ENCODE measurements around the gene SAMD5. TPM values are rescaled to one million over a fixed set of nuclear protein-coding genes. Genes with fewer than 3 reads are reported as not detected.

The SAMD5 gene
- total RNA-seq, 1 experiment from 2014 or later: 0.23 TPM

DNA sequence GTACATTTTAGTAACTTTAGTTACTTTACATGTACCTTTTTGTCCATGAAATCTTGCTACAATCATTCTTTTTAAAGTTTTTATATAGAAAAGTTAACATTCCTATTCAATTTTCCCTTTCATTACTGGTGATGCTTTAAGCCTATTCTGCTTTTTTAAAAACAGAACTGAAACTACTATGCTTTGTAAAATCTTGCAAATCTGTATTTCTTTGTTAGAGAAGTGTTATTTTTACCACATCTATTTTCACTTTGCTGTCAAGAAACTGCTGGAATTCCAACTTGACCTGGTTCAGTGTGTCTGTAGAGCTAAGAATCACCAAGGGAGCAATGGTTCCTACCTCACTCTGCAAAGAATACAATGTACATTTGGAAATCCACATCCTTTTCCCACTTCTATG is 21.8 kb upstream of the SAMD5 start:
- Histone ChIP-seq H3K27ac (ENCODE audit: low read length) (no peak overlapping the region), H3K36me3 (ENCODE audit: control insufficient read depth, insufficient read depth, low read length) (no peaks in the 10 kb centered on the region), H3K27me3 (ENCODE audit: control insufficient read depth, insufficient read depth, low read length) (peaks cover 5% of the 10 kb centered on the region; the same call in 1 of the 2 replicates), H3K9me3 (ENCODE audit: control insufficient read depth, insufficient read depth, low read depth, low read length) (no peaks in the 10 kb centered on the region), H3K4me1 (ENCODE audit: control insufficient read depth, insufficient read depth, low read length) (no peaks in the 10 kb centered on the region), H3K4me3 (ENCODE audit: low read depth in 2 of 2, low read length in 2 of 2) (no peak overlapping the region)
- TF ChIP-seq TCF7L2 (IDR thresholded peaks at IDR 0.05; ENCODE audit: low read depth, low read length) (no peak), SIN3A (IDR thresholded peaks at IDR 0.05; ENCODE audit: borderline replicate concordance, insufficient read depth, low read depth, low read length) (no peak), POLR2AphosphoS5 (IDR thresholded peaks at IDR 0.05; ENCODE audit: low read depth, low read length) (no peak)
- TF ChIP-seq, protein P1, sequence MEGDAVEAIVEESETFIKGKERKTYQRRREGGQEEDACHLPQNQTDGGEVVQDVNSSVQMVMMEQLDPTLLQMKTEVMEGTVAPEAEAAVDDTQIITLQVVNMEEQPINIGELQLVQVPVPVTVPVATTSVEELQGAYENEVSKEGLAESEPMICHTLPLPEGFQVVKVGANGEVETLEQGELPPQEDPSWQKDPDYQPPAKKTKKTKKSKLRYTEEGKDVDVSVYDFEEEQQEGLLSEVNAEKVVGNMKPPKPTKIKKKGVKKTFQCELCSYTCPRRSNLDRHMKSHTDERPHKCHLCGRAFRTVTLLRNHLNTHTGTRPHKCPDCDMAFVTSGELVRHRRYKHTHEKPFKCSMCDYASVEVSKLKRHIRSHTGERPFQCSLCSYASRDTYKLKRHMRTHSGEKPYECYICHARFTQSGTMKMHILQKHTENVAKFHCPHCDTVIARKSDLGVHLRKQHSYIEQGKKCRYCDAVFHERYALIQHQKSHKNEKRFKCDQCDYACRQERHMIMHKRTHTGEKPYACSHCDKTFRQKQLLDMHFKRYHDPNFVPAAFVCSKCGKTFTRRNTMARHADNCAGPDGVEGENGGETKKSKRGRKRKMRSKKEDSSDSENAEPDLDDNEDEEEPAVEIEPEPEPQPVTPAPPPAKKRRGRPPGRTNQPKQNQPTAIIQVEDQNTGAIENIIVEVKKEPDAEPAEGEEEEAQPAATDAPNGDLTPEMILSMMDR (IDR thresholded peaks at IDR 0.05): no peak
- TF ChIP-seq, protein P2, sequence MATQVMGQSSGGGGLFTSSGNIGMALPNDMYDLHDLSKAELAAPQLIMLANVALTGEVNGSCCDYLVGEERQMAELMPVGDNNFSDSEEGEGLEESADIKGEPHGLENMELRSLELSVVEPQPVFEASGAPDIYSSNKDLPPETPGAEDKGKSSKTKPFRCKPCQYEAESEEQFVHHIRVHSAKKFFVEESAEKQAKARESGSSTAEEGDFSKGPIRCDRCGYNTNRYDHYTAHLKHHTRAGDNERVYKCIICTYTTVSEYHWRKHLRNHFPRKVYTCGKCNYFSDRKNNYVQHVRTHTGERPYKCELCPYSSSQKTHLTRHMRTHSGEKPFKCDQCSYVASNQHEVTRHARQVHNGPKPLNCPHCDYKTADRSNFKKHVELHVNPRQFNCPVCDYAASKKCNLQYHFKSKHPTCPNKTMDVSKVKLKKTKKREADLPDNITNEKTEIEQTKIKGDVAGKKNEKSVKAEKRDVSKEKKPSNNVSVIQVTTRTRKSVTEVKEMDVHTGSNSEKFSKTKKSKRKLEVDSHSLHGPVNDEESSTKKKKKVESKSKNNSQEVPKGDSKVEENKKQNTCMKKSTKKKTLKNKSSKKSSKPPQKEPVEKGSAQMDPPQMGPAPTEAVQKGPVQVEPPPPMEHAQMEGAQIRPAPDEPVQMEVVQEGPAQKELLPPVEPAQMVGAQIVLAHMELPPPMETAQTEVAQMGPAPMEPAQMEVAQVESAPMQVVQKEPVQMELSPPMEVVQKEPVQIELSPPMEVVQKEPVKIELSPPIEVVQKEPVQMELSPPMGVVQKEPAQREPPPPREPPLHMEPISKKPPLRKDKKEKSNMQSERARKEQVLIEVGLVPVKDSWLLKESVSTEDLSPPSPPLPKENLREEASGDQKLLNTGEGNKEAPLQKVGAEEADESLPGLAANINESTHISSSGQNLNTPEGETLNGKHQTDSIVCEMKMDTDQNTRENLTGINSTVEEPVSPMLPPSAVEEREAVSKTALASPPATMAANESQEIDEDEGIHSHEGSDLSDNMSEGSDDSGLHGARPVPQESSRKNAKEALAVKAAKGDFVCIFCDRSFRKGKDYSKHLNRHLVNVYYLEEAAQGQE (IDR thresholded peaks at IDR 0.05; ENCODE audit: insufficient read depth in 1 of 2, low read depth in 2 of 2, low read length in 1 of 2): no peak
- DNase-seq (ENCODE audit: low read depth, low spot score) (no peak), ATAC-seq (no peak)
- in situ Hi-C loops (cut with HindIII; ENCODE audit: low pct_unique_long_range_greater_than_20kb, low sequenced_read_pairs) (no loop called here), intact Hi-C loops (cut with micrococcal nuclease; ENCODE audit: unreplicated experiment) (no loop called here)
- POLR2A ChIA-PET: no interaction called here
- BruUV-seq (replicated peaks): no TSS peak
- CTCF ChIA-PET: no interaction called here

DNA sequence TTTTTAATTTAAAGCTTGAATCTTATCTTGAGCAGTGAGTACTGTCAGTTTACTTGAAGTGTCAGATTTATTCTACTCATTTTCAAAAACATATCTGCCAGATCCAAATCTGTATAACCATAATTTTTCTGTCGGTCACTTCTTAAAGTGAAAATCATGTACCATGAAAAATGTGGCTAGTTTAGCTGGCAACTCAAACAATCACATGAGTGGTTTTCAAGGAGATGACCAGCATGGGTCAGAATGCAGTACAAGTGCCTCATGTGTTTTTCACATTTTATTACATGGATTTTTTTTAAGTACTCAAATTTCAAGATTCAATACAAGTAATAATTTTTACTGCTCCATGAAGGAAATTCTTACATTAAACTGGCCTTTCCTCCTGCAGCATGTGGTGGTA is 11.0 kb upstream of the SAMD5 start:
- DNase-seq (ENCODE audit: low read depth, low spot score) (no peak), ATAC-seq (no peak)
- no peak overlapping the region for H3K4me3 ChIP-seq (ENCODE audit: low read depth in 2 of 2, low read length in 2 of 2)
- H3K9me3 ChIP-seq (ENCODE audit: control insufficient read depth, insufficient read depth, low read depth, low read length): peaks cover 13% of the 10 kb centered on the region; the same call in 1 of the 2 replicates
- ChIA-PET CTCF (no interaction called here), POLR2A (no interaction called here)
- intact Hi-C loops (cut with micrococcal nuclease; ENCODE audit: unreplicated experiment): no loop called here
- H3K4me1 ChIP-seq (ENCODE audit: control insufficient read depth, insufficient read depth, low read length): no peaks in the 10 kb centered on the region
- no peaks in the 10 kb centered on the region for H3K36me3 ChIP-seq (ENCODE audit: control insufficient read depth, insufficient read depth, low read length)
- no peak overlapping the region for H3K27ac ChIP-seq (ENCODE audit: low read length)
- H3K27me3 ChIP-seq (ENCODE audit: control insufficient read depth, insufficient read depth, low read length): no peaks in the 10 kb centered on the region
- in situ Hi-C loops (cut with HindIII; ENCODE audit: low pct_unique_long_range_greater_than_20kb, low sequenced_read_pairs): no loop called here
- no peak for TF ChIP-seq TCF7L2 (IDR thresholded peaks at IDR 0.05; ENCODE audit: low read depth, low read length)
- TF ChIP-seq, protein P1 (IDR thresholded peaks at IDR 0.05): no peak
- no peak for TF ChIP-seq POLR2AphosphoS5 (IDR thresholded peaks at IDR 0.05; ENCODE audit: low read depth, low read length)
- TF ChIP-seq, protein P2 (IDR thresholded peaks at IDR 0.05; ENCODE audit: insufficient read depth in 1 of 2, low read depth in 2 of 2, low read length in 1 of 2): no peak
- TF ChIP-seq SIN3A (IDR thresholded peaks at IDR 0.05; ENCODE audit: borderline replicate concordance, insufficient read depth, low read depth, low read length): no peak
- no TSS peak for BruUV-seq (replicated peaks)

Data from Panc1 (cell line).